Loucy (cell line): ENCODE data around the gene MYT1.

Source experiments
- EZH2phosphoT487 ChIP-seq: fragments of 200-600 bp; IDR thresholded peaks from 2 replicates; pipeline ENCODE4 v1.6.1; 2018; ENCODE audit warnings: antibody characterized with exemption, mild to moderate bottlenecking, moderate library complexity, borderline replicate concordance
- TF ChIP-seq, protein P1 (sequence below): fragments of 200-600 bp; sonication (generic); conservative IDR thresholded peaks from 2 replicates; pipeline ENCODE4 v1.5.1; 2014; ENCODE audit warnings: mild to moderate bottlenecking, antibody characterized with exemption, low read length

DNA sequence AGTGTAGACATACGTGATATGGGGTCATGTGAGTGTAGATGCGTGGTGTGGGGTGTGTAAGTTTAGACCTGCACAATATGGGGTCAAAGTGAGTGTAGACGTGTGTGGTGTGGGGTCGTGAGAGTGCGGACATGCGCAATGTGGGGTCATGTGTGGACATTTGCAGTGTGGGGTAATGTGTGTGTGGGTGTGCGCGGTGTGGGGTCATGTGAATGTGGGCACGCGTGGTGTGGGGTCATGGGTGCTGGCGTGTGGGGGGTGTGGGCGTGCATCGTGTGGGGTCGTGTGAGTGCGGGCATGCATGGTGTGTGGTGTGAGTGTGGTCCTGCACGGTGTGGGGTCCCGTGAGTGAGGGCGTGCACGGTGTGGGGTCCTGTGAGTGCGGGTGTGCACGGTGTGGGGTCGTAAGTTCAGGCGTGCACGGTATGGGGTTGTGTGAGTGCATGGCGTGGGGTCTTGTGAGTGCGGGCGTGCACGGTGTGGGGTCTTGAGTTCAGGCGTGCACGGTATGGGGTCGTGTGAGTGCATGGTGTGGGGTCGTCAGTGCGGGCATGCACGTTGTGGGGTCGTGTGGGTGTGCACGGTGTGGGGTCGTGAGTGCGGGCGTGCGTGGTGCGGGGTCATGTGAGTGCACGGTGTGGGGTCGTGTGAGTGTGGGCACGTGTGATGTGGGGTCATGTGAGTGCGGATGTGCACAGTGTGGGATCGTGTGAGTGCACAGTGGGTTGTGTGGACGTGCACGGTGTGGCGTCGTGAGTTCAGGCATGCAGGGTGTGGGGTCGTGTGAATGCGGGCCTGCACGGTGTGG, 105.6 kb downstream of the MYT1 start:
- TF ChIP-seq, protein P1, sequence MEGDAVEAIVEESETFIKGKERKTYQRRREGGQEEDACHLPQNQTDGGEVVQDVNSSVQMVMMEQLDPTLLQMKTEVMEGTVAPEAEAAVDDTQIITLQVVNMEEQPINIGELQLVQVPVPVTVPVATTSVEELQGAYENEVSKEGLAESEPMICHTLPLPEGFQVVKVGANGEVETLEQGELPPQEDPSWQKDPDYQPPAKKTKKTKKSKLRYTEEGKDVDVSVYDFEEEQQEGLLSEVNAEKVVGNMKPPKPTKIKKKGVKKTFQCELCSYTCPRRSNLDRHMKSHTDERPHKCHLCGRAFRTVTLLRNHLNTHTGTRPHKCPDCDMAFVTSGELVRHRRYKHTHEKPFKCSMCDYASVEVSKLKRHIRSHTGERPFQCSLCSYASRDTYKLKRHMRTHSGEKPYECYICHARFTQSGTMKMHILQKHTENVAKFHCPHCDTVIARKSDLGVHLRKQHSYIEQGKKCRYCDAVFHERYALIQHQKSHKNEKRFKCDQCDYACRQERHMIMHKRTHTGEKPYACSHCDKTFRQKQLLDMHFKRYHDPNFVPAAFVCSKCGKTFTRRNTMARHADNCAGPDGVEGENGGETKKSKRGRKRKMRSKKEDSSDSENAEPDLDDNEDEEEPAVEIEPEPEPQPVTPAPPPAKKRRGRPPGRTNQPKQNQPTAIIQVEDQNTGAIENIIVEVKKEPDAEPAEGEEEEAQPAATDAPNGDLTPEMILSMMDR: no peak
- TF ChIP-seq EZH2phosphoT487: no peak
